HFF-Myc (cell line): Measurements from ENCODE around the gene TEK.

Source experiments
- DNase-seq: peaks from one replicate; pipeline ENCODE4 v3.0.0-alpha.2; 2011; ENCODE audit warnings: low read depth; ENCODE audit errors: extremely low read depth
- H3K4me3 ChIP-seq: replicated peaks from 2 replicates; pipeline ENCODE4 v1.5.1; 2011; ENCODE audit warnings: low read depth, mild to moderate bottlenecking, control low read depth, low read length
- TF ChIP-seq, protein P1 (sequence below): IDR thresholded peaks from 2 replicates; pipeline ENCODE4 v1.5.1; 2012; ENCODE audit warnings: mild to moderate bottlenecking, low read depth, low read length, control low read depth; ENCODE audit errors: missing control alignments

Gene TEK

DNA sequence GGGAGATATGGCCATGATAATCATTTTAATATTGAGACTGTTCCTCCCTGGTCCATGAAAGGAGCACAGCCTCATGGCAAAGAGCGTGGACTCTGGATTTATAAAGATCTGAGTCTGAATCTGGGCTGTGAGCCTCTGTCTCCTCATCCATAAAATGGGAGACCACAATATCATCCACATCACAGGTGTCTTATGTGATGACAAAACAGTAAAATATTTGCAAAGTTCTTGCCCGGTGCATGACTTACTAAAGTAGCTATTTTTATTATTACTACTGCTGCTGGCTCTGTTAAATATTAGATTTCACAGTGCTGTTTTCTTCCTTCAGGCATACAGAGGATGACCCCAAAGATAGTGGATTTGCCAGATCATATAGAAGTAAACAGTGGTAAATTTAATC lies 74.1 kb downstream of the TEK start:
- TF ChIP-seq, protein P1, sequence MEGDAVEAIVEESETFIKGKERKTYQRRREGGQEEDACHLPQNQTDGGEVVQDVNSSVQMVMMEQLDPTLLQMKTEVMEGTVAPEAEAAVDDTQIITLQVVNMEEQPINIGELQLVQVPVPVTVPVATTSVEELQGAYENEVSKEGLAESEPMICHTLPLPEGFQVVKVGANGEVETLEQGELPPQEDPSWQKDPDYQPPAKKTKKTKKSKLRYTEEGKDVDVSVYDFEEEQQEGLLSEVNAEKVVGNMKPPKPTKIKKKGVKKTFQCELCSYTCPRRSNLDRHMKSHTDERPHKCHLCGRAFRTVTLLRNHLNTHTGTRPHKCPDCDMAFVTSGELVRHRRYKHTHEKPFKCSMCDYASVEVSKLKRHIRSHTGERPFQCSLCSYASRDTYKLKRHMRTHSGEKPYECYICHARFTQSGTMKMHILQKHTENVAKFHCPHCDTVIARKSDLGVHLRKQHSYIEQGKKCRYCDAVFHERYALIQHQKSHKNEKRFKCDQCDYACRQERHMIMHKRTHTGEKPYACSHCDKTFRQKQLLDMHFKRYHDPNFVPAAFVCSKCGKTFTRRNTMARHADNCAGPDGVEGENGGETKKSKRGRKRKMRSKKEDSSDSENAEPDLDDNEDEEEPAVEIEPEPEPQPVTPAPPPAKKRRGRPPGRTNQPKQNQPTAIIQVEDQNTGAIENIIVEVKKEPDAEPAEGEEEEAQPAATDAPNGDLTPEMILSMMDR = no peak
- no peak for DNase-seq
- no peak overlapping the region for H3K4me3 ChIP-seq

DNA sequence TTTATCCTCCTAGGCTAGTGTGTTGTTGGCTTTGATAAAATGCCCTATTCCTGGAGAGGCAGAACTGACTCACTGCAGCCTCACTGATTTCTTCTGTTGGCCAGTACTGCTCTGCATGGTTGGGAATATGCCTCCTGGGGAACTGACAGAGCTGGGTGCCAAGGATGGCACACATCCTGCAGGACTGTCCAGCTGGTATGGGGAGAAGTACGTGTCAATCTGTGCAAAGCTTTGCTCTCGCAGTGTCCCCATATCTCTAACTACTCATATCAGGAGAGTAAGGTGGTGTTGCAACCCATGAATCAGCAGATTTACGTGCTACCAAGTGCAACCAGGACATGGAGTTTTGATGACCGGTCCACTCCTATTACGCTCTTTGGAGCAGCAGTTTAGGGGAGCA lies 74.7 kb downstream of the TEK start:
- no peak for DNase-seq
- TF ChIP-seq, protein P1 = no peak
- H3K4me3 ChIP-seq = no peak overlapping the region

DNA sequence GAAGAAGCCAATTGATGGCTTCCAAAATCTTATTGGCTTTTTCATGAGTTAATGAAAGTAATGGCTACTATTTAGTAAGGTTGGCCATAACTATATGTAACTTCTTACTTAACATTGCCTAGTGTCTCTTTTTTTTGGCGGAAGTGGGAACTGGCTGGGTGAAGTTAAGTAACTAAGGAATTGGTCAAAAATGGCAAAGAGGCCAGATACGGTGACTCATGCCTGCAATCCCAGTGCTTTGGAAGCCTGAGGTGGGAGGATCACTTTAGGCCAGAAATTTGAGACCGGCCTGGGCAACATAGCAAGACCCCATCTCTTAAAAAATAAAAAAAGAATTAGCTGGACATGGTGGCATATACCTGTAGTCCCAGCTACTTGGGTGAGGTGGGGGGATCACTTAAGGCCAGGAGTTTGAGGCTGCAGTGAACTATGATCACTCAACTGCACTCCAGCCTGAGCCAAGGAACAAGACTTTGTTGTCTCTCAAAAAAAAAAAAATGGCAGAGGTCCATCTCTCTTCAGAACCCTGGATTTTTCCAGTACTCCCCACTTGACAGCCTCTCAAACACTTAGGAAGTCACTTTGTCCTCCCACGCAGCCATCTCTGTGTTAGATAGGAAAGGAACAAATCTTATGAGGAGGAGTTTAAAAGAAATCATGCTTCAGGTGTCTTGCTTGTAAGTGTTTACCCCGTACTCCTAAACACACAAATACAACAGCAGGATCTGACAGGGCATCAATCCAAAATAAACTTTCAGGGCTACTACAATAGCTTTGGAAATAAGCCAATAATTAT lies 75.7 kb downstream of the TEK start:
- TF ChIP-seq, protein P1 = no peak
- no peak overlapping the region for H3K4me3 ChIP-seq
- DNase-seq = no peak

DNA sequence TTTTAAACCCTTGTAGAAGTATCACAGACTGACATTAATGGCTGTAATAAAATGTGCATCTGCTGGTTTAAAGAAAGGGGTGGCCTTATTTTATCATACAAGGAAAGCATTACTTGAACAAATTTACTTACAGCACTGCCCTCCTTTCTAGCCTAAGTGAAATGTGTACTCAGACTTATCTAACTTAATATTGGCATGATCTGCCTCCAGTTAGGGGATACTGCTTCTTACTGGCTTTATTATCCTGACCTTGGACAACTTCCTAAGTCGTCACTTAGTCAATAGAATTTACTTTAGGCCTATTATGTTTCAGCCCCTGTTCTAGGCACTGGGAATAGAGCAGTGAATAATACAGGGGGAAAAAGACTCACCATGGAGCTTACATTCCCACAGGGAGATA lies 79.4 kb downstream of the TEK start:
- no peak overlapping the region for H3K4me3 ChIP-seq
- DNase-seq = no peak
- TF ChIP-seq, protein P1 = no peak

DNA sequence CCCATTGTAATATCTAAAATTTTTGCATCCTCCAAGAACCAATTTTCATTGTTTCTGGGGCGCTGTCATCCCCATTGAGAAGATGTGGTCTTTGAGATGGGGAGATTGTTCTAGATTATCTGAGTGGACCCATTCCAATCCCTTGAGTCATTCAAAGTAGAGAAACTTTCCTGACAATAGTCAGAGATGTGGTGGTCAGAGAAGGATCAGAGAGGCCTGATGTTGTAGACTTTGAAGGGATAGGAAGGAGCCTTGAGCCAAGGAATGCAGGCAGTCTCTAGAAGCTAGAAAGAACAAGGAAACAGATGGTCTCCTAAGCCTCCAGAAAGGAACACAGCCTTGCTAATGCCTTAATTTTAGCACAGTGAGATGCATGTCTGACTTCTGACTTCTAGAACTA lies 80.4 kb downstream of the TEK start:
- TF ChIP-seq, protein P1 = no peak
- no peak overlapping the region for H3K4me3 ChIP-seq
- DNase-seq = no peak

DNA sequence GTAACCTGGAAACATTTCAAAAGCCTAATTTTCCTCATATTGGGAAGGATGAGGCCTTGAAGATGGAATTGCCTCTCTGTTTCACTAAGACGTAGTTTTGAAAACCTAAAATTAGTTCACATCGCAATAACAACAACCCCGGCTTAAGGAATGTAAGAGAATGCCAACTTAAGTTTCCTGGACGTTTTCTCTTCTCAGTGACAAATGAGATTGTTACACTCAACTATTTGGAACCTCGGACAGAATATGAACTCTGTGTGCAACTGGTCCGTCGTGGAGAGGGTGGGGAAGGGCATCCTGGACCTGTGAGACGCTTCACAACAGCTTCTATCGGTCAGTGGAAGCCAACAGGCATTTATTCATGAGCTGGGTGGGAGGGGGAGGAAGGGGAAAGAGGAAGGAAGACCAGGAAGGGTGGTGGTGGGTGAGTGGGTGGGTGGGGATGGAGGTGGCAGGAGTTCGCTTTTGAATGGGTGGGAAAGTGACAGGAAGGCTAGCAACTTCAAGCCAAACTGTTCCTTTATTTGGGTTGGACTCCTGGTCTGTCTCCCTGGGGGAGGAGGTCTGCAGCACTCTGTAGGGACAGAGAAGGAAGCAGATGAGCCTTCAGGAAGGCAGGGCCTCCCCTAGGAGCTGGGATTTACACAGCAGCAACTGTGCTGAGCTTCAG lies 83.4 kb downstream of the TEK start:
- TF ChIP-seq, protein P1 = no peak
- no peak overlapping the region for H3K4me3 ChIP-seq
- no peak for DNase-seq
